MV-4-11 (cell line): ENCODE measurements around the gene HMX1.

Source experiments
- DNase-seq: peaks from one replicate; lab custom pipeline; 2025; lab: John Stamatoyannopoulos, UW

The HMX1 gene

GRCh38 chr4:8891646-8892555 is 20.3 kb upstream of the HMX1 start:
- DNase-seq, result no peak

- no peak for DNase-seq
Observed at GRCh38 chr4:8891255-8891645, 19.6 kb upstream of the HMX1 start.

GRCh38 chr4:8888856-8889255 is 17.2 kb upstream of the HMX1 start:
- no peak for DNase-seq

GRCh38 chr4:8886612-8887406 is 15.2 kb upstream of the HMX1 start:
- DNase-seq, result no peak

- no peak for DNase-seq
Observed at GRCh38 chr4:8882239-8882638, 10.6 kb upstream of the HMX1 start.

GRCh38 chr4:8880851-8881250 is 9.2 kb upstream of the HMX1 start:
- no peak for DNase-seq

GRCh38 chr4:8879574-8879973 is 7.9 kb upstream of the HMX1 start:
- DNase-seq, result no peak

GRCh38 chr4:8878421-8878820 is 6.8 kb upstream of the HMX1 start:
- no peak for DNase-seq

- no peak for DNase-seq
Observed at GRCh38 chr4:8877780-8878040, 6.1 kb upstream of the HMX1 start.

GRCh38 chr4:8876982-8877779 is 5.5 kb upstream of the HMX1 start:
- DNase-seq, result no peak

- DNase-seq, result peak; percentile 83
Observed at GRCh38 chr4:8874896-8875680, 3.4 kb upstream of the HMX1 start.

- no peak for DNase-seq
Observed at GRCh38 chr4:8874003-8874895, 2.6 kb upstream of the HMX1 start.

GRCh38 chr4:8872402-8873291 is 1.0 kb upstream of the HMX1 start:
- no peak for DNase-seq

GRCh38 chr4:8870647-8871416 is 807 bp downstream of the HMX1 start:
- DNase-seq, result no peak

- DNase-seq, result no peak
Observed at GRCh38 chr4:8869898-8870646, 1.6 kb downstream of the HMX1 start.

- DNase-seq, result no peak
Observed at GRCh38 chr4:8869002-8869897, 2.4 kb downstream of the HMX1 start.

GRCh38 chr4:8868321-8869001 is 3.2 kb downstream of the HMX1 start:
- no peak for DNase-seq
